Measurements from ENCODE around the gene TRIM67.

TRIM67 gene

GRCh38 chr1:231139659-231140654 is 21.9 kb upstream of the TRIM67 start:
- H2AFZ ChIP-seq (ENCODE audit: low read depth) = no peak overlapping the region
- H4K20me1 ChIP-seq (ENCODE audit: insufficient read depth) = no peaks in the 10 kb centered on the region
- H3K4me3 ChIP-seq (IDR thresholded peaks at IDR 0.05; ENCODE audit: insufficient read depth, low read depth, low read length) = no peak overlapping the region
- TF ChIP-seq CTCF (conservative IDR thresholded peaks at IDR 0.05; ENCODE audit: low read depth, low read length) = no peak
- no peaks in the 10 kb centered on the region for H3K27me3 ChIP-seq (ENCODE audit: insufficient read depth, low read depth)
- H3K4me1 ChIP-seq (ENCODE audit: low read depth, poor library complexity, severe bottlenecking) = no peaks in the 10 kb centered on the region
- H3K79me2 ChIP-seq (ENCODE audit: insufficient read depth, low read depth) = no peaks in the 10 kb centered on the region
- no peak overlapping the region for H3K9ac ChIP-seq
- H3K27ac ChIP-seq = no peak overlapping the region
- H3K36me3 ChIP-seq (ENCODE audit: insufficient read depth) = no peaks in the 10 kb centered on the region
- no peak overlapping the region for H3K4me2 ChIP-seq

DNA sequence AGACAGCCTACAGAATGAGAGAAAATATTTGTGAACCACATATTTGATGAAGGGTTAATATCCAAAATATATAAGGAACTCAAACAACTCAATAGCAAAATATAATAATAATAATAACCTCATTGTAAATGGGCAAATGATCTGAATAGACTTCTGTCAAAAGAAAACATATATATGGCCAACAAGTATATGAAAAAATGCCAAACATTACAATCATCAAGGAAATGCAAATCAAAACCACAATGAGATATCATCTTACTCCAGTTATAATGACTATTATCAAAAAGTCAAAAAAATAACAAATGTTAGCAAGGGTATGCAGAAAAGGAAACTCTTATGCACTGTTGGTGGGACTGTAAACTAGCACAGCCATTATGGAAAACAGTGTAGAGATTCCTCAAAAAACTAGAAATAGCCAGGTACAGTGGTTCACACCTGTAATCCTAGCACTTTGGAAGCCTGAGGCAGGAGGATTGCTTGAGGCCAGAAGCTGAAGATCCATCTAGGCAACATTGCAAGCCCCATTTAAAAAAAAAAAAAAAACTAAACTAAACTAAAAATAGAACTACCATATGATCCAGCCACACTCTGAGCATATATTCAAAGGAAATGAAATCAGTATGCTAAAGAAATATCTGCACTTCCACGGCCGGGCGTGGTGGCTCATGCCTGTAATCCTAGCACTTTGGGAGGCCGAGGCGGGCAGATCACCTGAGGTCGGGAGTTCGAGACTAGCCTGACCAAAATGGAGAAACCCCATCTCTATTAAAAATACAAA is 17.3 kb upstream of the TRIM67 start:
- Histone ChIP-seq H3K79me2 (ENCODE audit: insufficient read depth, low read depth) (no peaks in the 10 kb centered on the region), H3K9ac (no peak overlapping the region), H3K4me3 (IDR thresholded peaks at IDR 0.05; ENCODE audit: insufficient read depth, low read depth, low read length) (no peak overlapping the region), H3K36me3 (ENCODE audit: insufficient read depth) (no peaks in the 10 kb centered on the region), H2AFZ (ENCODE audit: low read depth) (no peak overlapping the region), H4K20me1 (ENCODE audit: insufficient read depth) (no peaks in the 10 kb centered on the region), H3K27ac (no peak overlapping the region), H3K4me2 (no peak overlapping the region), H3K27me3 (ENCODE audit: insufficient read depth, low read depth) (no peaks in the 10 kb centered on the region), H3K4me1 (ENCODE audit: low read depth, poor library complexity, severe bottlenecking) (no peaks in the 10 kb centered on the region)
- no peak for TF ChIP-seq CTCF (conservative IDR thresholded peaks at IDR 0.05; ENCODE audit: low read depth, low read length)

GRCh38 chr1:231147896-231148295 is 14.0 kb upstream of the TRIM67 start:
- H3K79me2 ChIP-seq (ENCODE audit: insufficient read depth, low read depth) = no peaks in the 10 kb centered on the region
- H3K4me2 ChIP-seq = no peak overlapping the region
- TF ChIP-seq CTCF (conservative IDR thresholded peaks at IDR 0.05; ENCODE audit: low read depth, low read length) = no peak
- H3K27me3 ChIP-seq (ENCODE audit: insufficient read depth, low read depth) = no peaks in the 10 kb centered on the region
- no peak overlapping the region for H3K9ac ChIP-seq
- no peak overlapping the region for H2AFZ ChIP-seq (ENCODE audit: low read depth)
- H4K20me1 ChIP-seq (ENCODE audit: insufficient read depth) = no peaks in the 10 kb centered on the region
- H3K4me1 ChIP-seq (ENCODE audit: low read depth, poor library complexity, severe bottlenecking) = no peaks in the 10 kb centered on the region
- no peak overlapping the region for H3K4me3 ChIP-seq (IDR thresholded peaks at IDR 0.05; ENCODE audit: insufficient read depth, low read depth, low read length)
- no peaks in the 10 kb centered on the region for H3K36me3 ChIP-seq (ENCODE audit: insufficient read depth)
- no peak overlapping the region for H3K27ac ChIP-seq

GRCh38 chr1:231151811-231152210 is 10.0 kb upstream of the TRIM67 start:
- H2AFZ ChIP-seq (ENCODE audit: low read depth) = no peak overlapping the region
- H3K36me3 ChIP-seq (ENCODE audit: insufficient read depth) = no peaks in the 10 kb centered on the region
- H3K4me1 ChIP-seq (ENCODE audit: low read depth, poor library complexity, severe bottlenecking) = no peaks in the 10 kb centered on the region
- no peak overlapping the region for H3K4me3 ChIP-seq (IDR thresholded peaks at IDR 0.05; ENCODE audit: insufficient read depth, low read depth, low read length)
- no peak for TF ChIP-seq CTCF (conservative IDR thresholded peaks at IDR 0.05; ENCODE audit: low read depth, low read length)
- H3K27me3 ChIP-seq (ENCODE audit: insufficient read depth, low read depth) = no peaks in the 10 kb centered on the region
- H3K4me2 ChIP-seq = no peak overlapping the region
- no peak overlapping the region for H3K9ac ChIP-seq
- no peaks in the 10 kb centered on the region for H4K20me1 ChIP-seq (ENCODE audit: insufficient read depth)
- no peaks in the 10 kb centered on the region for H3K79me2 ChIP-seq (ENCODE audit: insufficient read depth, low read depth)
- H3K27ac ChIP-seq = no peak overlapping the region
